Smooth muscle cell of trachea (primary cell): Measurements from ENCODE around the gene ACAA1. TPM values are rescaled to one million over a fixed set of nuclear protein-coding genes. Genes with fewer than 3 reads are reported as not detected.

Experiments
- total RNA-seq: library from RNA; depleted of rRNA; stranded (reverse); fragments of >200 nt; gene quantifications from 2 replicates; pipeline ENCODE4 v1.2.1, GENCODE V29; 2014

Gene ACAA1
- 32.9 and 38.8 TPM in 2 replicates for total RNA-seq

GRCh38 chr3:38136777-38137614 is at the start of gene ACAA1:
Gene ACAA1 (minus strand): TSS chr3:38137127. CDS start chr3:38137035, 92 bp downstream.

GRCh38 chr3:38164952-38165721 is 28.2 kb upstream of the ACAA1 start, which contains the start of gene OXSR1:
Gene OXSR1 (plus strand): TSS chr3:38165537. CDS start chr3:38165877, 340 bp downstream.

GRCh38 chr3:38138349-38139190 is 1.6 kb upstream of the ACAA1 start, which contains the start of gene MYD88:
Gene MYD88 (plus strand): TSS chr3:38138661. CDS start chr3:38138701, 40 bp downstream.

Other genes with a start within 250 kb of the ACAA1 start
- 8.0 and 8.3 TPM in 2 replicates for gene VILL, start 146.3 kb downstream of the ACAA1 start, total RNA-seq
- 39.1 and 70.3 TPM in 2 replicates for gene PLCD1, start 107.5 kb downstream of the ACAA1 start, total RNA-seq
- gene DLEC1, start 97.9 kb downstream of the ACAA1 start, total RNA-seq = under 0.01 TPM in 1 of 2 replicates, not detected in the other
- gene MYD88, start 1.5 kb upstream of the ACAA1 start, total RNA-seq = 14.9 and 19.1 TPM in 2 replicates
- 31.1 and 34.3 TPM in 2 replicates for gene OXSR1, start 28.4 kb upstream of the ACAA1 start, total RNA-seq
- gene SLC22A13, start 128.7 kb upstream of the ACAA1 start, total RNA-seq = 0.73 and 1.2 TPM in 2 replicates
- 0.15 TPM in 1 of 2 replicates, not detected in the other for gene SLC22A14, start 145.2 kb upstream of the ACAA1 start, total RNA-seq
- gene XYLB, start 209.7 kb upstream of the ACAA1 start, total RNA-seq = 4.7 and 6.1 TPM in 2 replicates